Activated CD4-positive, alpha-beta memory T cell treated with anti-CD3 and anti-CD28 coated beads for 36 hours (primary cell): ENCODE data around the gene PAFAH1B2. TPM values are rescaled to one million over a fixed set of nuclear protein-coding genes. Genes with fewer than 3 reads are reported as not detected.
A peak's percentile ranks its signal among the peaks of the same experiment; 100 is the strongest.

Experiments used
- CTCF ChIA-PET: fragments of 350-600 bp; sonication (Branson Sonifier 250); formaldehyde crosslinking; loops from one replicate; lab custom pipeline; 2021; ENCODE audit warnings: antibody characterized with exemption, inconsistent platforms; lab: Charles Lee
- POLR2A ChIA-PET: fragments of 350-600 bp; sonication (Branson Sonifier 250); formaldehyde crosslinking; loops from one replicate; lab custom pipeline; 2021; ENCODE audit warnings: antibody characterized with exemption; lab: Charles Lee
- DNase-seq: peaks from one replicate; pipeline ENCODE4 v3.0.0-alpha.2; 2020
- H3K27ac Mint-ChIP-seq: one replicate; pipeline ENCODE4 v1.8.0; 2021; ENCODE audit warnings: mixed read lengths
- H3K27me3 Mint-ChIP-seq: one replicate; pipeline ENCODE4 v1.8.0; 2021; ENCODE audit warnings: mixed read lengths
- H3K36me3 Mint-ChIP-seq: one replicate; pipeline ENCODE4 v1.8.0; 2021; ENCODE audit warnings: mixed read lengths
- H3K4me1 Mint-ChIP-seq: one replicate; pipeline ENCODE4 v1.8.0; 2021; ENCODE audit warnings: low read depth, mixed read lengths
- H3K4me3 Mint-ChIP-seq: one replicate; pipeline ENCODE4 v1.8.0; 2021; ENCODE audit warnings: mild to moderate bottlenecking, mixed read lengths
- H3K9me3 Mint-ChIP-seq: one replicate; pipeline ENCODE4 v1.8.0; 2021; ENCODE audit warnings: mixed read lengths
- intact Hi-C: fragments of 100-400 bp; cut with micrococcal nuclease; formaldehyde crosslinking; loops from one replicate; pipeline ENCODE4 v1.15.1; 2023
- total RNA-seq, 2 experiments: library from RNA; stranded (reverse); gene quantifications; one replicate each; pipeline ENCODE4 v1.2.3, GENCODE V29; 2021

PAFAH1B2 gene
- total RNA-seq, 2 experiments from 2014 or later: 61.3 to 61.5 TPM

DNA sequence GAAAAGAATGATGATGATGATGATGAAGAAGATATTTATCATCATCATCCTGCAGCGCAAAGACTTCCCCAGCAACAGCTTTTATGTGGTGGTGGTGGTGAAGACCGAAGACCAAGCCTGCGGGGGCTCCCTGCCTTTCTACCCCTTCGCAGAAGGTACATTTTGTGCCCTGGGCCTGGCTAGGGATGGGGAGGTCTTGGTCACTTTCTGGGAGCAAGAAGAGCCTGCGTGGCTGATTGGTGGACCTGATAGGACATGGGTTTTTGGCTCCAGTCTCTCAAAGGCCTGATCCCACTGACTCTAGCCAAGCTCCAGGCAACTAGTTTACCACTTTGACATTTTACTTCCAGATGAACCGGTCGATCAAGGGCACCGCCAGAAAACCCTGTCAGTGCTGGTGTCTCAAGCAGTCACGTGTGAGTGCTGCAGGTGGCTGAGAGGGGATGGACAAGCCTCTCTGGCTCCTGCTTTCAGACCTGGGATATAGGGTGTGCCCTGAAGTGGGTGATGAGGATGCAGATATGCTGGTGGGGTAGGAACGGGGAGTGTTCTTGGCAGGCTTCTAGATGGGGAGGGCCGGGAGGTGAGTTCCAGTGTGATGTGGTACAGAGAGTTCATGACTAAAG lies 39.8 kb downstream of the PAFAH1B2 start:
- Mint-ChIP-seq H3K4me1 (peaks cover 20% of the 10 kb centered on the region), H3K27ac (no peak overlapping the region), H3K27me3 (no peaks in the 10 kb centered on the region), H3K36me3 (peaks cover 1% of the 10 kb centered on the region), H3K9me3 (no peaks in the 10 kb centered on the region), H3K4me3 (no peak overlapping the region)
- ChIA-PET CTCF (interaction anchor here (0.7 kb wide), 1 partner anchor 27 kb away, joined by 3 read pairs; no protein-coding TSS in a partner anchor), POLR2A (no interaction called here)
- intact Hi-C loops: no loop called here
- DNase-seq: peak; percentile 6

DNA sequence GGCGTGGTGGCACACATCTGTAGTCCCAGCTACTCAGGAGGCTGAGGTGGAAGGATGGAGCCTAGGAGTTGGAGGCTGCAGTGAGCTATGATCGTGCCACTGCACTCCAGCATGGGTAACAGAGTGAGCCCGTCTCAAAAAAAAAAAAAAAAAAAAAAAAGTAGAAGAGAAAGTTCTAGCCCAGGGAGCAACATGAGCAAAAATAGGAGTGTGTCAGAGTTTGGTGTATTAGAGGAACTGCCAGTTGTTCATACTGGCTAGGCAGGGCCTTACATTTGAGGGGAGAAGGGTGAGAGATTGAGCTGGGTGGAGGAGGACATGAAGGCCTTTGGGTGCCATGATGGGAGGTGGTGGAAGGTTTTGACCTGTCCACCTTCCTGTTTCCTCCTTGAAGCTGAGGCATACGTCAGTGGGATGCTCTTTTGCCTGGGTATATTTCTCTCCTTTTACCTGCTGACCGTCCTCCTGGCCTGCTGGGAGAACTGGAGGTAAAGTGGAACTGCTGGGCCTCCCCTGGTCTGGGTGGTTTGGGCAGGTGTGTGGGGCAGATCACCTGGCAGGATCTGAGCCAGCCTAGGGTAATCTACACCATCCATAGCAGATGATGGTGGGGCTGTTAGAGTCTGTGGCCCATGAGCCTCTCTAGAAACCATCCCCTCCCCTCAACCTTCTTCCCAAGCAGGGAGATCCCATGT lies 41.8 kb downstream of the PAFAH1B2 start:
- H3K9me3 Mint-ChIP-seq: no peaks in the 10 kb centered on the region
- H3K36me3 Mint-ChIP-seq: peaks cover 1% of the 10 kb centered on the region
- no peak overlapping the region for H3K4me3 Mint-ChIP-seq
- intact Hi-C loops: no loop called here
- DNase-seq: peak; percentile 2
- ChIA-PET POLR2A (interaction anchor here (0.6 kb wide), 1 partner anchor 182 kb away, joined by 3 read pairs; no protein-coding TSS in a partner anchor), CTCF (no interaction called here)
- H3K27me3 Mint-ChIP-seq: no peaks in the 10 kb centered on the region
- peak overlapping the region; percentile 6 for H3K27ac Mint-ChIP-seq
- peaks cover 5% of the 10 kb centered on the region for H3K4me1 Mint-ChIP-seq

DNA sequence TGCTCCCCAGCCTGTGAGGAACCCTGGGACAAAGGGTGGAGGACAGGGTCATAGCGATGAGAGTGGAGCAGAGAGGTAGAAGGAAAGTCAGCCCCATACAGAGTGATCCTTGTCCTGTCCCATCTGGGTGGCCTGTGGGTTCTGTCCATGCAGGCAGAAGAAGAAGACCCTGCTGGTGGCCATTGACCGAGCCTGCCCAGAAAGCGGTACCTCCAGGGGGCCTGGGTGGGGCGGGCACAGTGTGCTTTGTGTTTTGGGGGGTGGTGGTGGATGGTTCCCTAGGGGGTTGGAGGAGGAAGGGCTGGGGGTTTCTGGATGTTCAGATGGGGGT lies 42.3 kb downstream of the PAFAH1B2 start:
- Mint-ChIP-seq H3K27me3 (no peaks in the 10 kb centered on the region), H3K4me1 (no peaks in the 10 kb centered on the region), H3K9me3 (no peaks in the 10 kb centered on the region), H3K4me3 (no peak overlapping the region), H3K27ac (peak overlapping the region; percentile 6), H3K36me3 (peaks cover 1% of the 10 kb centered on the region)
- DNase-seq: peak; percentile 4
- ChIA-PET CTCF (no interaction called here), POLR2A (no interaction called here)
- intact Hi-C loops: no loop called here

DNA sequence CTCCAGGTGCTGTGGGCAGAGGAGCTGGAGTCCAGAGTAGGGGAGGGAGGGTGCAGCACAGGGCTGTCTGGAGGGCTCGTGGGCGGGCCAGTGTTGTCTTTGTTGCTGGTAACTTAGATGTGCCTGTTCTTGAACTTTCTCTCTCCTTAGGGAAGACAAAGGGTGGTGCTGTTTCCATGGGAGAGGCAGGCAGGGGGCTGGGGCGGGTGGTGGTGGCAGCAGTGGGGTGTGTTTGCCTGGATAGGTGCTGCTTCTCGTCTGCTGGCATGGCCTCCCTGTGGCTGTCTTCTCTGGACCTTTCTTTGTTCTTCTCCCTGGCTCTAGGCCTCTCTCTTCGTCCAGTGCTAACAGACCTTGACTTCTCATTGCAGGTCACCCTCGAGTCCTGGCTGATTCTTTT lies 42.9 kb downstream of the PAFAH1B2 start:
- DNase-seq: no peak
- Mint-ChIP-seq H3K9me3 (no peaks in the 10 kb centered on the region), H3K4me1 (no peaks in the 10 kb centered on the region), H3K27me3 (no peaks in the 10 kb centered on the region), H3K36me3 (peaks cover 1% of the 10 kb centered on the region), H3K27ac (no peak overlapping the region), H3K4me3 (no peak overlapping the region)
- CTCF ChIA-PET: no interaction called here
- intact Hi-C loops: no loop called here
- POLR2A ChIA-PET: no interaction called here

- H3K4me3 Mint-ChIP-seq: no peak overlapping the region
- POLR2A ChIA-PET: no interaction called here
- peak; percentile 8 for DNase-seq
- no peak overlapping the region for H3K27ac Mint-ChIP-seq
- H3K36me3 Mint-ChIP-seq: peaks cover 1% of the 10 kb centered on the region
- no peaks in the 10 kb centered on the region for H3K9me3 Mint-ChIP-seq
- no peaks in the 10 kb centered on the region for H3K4me1 Mint-ChIP-seq
- CTCF ChIA-PET: no interaction called here
- intact Hi-C loops: no loop called here
- no peaks in the 10 kb centered on the region for H3K27me3 Mint-ChIP-seq
Observed at GRCh38 chr11:117187428-117187798, 43.3 kb downstream of the PAFAH1B2 start.

DNA sequence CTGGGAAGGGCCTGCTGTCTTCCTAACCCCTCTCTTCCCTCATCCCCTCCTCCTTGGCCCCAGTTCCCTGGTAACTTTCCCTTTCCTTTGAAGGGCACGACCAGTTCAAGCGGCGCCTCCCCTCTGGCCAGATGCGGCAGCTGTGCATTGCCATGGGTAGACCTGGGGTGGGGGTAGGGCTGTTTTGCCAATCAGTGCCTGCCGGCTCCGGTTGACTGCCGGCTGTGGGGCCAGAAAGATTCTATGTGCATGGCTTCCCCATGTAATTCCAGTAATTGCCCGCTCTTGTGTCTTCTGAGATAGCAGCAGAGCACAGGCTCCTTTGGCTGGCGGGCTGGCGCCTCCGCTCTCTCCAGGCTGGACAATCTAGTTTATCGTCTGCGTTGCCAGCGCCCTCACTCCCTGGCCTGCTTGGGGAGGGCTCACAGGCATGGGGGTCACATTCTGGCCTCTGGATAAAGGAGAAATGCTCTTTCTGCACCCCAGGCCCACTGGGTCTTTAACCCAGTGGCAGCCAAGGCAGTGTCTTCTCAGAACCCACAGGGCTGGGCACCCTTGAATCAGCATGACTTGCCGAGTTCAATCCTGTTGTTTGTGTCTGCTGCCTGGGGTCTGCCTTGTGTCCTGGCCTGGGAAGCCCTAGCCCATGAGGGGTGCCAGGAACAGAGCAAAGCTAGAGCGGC lies 43.9 kb downstream of the PAFAH1B2 start:
- Mint-ChIP-seq H3K4me3 (no peak overlapping the region), H3K36me3 (peaks cover 1% of the 10 kb centered on the region), H3K27me3 (no peaks in the 10 kb centered on the region), H3K4me1 (no peaks in the 10 kb centered on the region), H3K9me3 (no peaks in the 10 kb centered on the region), H3K27ac (no peak overlapping the region)
- intact Hi-C loops: no loop called here
- ChIA-PET POLR2A (no interaction called here), CTCF (interaction anchor here (0.9 kb wide), 1 partner anchor 39 kb away, joined by 3 read pairs; no protein-coding TSS in a partner anchor)
- DNase-seq: peak; percentile 6

DNA sequence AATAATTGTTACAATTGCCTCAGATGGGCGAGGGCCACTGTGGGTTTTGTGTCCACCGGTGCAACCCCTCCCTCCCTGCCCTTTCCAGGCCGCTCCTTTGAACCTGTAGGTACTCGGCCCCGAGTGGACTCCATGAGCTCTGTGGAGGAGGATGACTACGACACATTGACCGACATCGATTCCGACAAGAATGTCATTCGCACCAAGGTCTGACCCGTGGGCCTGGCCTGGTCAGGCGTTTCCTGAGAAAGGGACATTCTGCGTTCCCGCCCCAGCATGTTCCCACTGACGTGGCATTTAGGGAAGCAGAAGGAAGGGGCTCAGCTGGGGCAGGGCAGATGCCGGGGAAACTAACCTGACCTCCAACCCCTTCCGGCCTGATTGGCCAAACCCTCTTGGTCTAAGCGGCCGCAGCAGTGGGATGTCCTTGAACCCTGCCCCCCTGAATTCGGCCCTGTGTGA lies 44.6 kb downstream of the PAFAH1B2 start:
- POLR2A ChIA-PET: no interaction called here
- intact Hi-C loops: no loop called here
- Mint-ChIP-seq H3K4me3 (no peak overlapping the region), H3K4me1 (no peaks in the 10 kb centered on the region), H3K9me3 (no peaks in the 10 kb centered on the region), H3K27me3 (no peaks in the 10 kb centered on the region), H3K36me3 (peaks cover 1% of the 10 kb centered on the region), H3K27ac (no peak overlapping the region)
- CTCF ChIA-PET: interaction anchor here (0.9 kb wide), 1 partner anchor 39 kb away, joined by 3 read pairs; no protein-coding TSS in a partner anchor
- no peak for DNase-seq

DNA sequence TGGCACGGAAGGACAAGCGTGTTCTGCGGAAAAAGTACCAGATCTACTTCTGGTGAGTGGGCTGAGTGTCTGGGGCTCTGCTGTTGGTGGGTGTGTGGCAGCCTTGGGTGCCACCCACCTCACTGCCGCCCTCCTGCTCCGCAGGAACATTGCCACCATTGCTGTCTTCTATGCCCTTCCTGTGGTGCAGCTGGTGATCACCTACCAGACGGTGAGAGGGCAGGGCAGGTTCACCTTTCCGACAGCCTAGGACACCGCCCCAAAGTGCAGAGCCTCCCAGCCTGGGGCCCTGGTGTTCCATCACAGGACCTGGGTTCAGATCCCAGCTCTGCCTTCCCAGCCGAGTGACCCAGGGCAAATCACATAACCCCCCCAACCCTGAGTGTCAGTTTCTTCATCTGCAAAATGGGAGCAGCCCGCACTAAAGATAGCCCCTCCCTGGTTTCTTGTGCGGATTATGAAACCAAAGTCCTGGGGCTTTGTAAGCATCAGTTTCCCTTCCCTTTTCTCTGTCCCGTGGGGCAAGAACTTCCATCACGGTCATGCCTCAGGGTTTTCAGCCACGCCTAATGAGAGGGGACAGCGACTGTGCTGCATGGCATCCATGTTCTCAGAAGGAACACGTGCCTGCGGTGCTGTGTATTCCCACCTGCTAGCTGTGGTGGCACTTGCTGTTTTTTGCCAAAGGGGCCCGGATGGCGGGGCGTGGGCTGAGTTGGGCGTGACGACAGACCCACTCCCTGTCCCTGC lies 45.3 kb downstream of the PAFAH1B2 start:
- ChIA-PET CTCF (interaction anchor here (1.5 kb wide), 1 partner anchor 9 kb away, joined by 5 read pairs; no protein-coding TSS in a partner anchor), POLR2A (no interaction called here)
- intact Hi-C loops: no loop called here
- no peaks in the 10 kb centered on the region for H3K27me3 Mint-ChIP-seq
- H3K4me1 Mint-ChIP-seq: no peaks in the 10 kb centered on the region
- no peak overlapping the region for H3K4me3 Mint-ChIP-seq
- no peak for DNase-seq
- H3K27ac Mint-ChIP-seq: no peak overlapping the region
- H3K36me3 Mint-ChIP-seq: peaks cover 1% of the 10 kb centered on the region
- no peaks in the 10 kb centered on the region for H3K9me3 Mint-ChIP-seq

GRCh38 chr11:117189941-117190544 lies 46.0 kb downstream of the PAFAH1B2 start:
- Mint-ChIP-seq H3K27ac (no peak overlapping the region), H3K36me3 (peaks cover 1% of the 10 kb centered on the region), H3K4me3 (no peak overlapping the region), H3K27me3 (no peaks in the 10 kb centered on the region), H3K9me3 (no peaks in the 10 kb centered on the region), H3K4me1 (no peaks in the 10 kb centered on the region)
- CTCF ChIA-PET: interaction anchor here (1.5 kb wide), 1 partner anchor 10 kb away, joined by 5 read pairs; no protein-coding TSS in a partner anchor
- no peak for DNase-seq
- POLR2A ChIA-PET: no interaction called here
- intact Hi-C loops: no loop called here

- CTCF ChIA-PET: interaction anchor here (1.2 kb wide), 1 partner anchor 11 kb away, joined by 3 read pairs; no protein-coding TSS in a partner anchor
- Mint-ChIP-seq H3K36me3 (no peaks in the 10 kb centered on the region), H3K27me3 (no peaks in the 10 kb centered on the region), H3K4me1 (no peaks in the 10 kb centered on the region), H3K4me3 (no peak overlapping the region), H3K27ac (no peak overlapping the region), H3K9me3 (no peaks in the 10 kb centered on the region)
- no peak for DNase-seq
- POLR2A ChIA-PET: no interaction called here
- intact Hi-C loops: no loop called here
Observed at GRCh38 chr11:117191680-117192400, 47.8 kb downstream of the PAFAH1B2 start.

GRCh38 chr11:117192401-117192875 lies 48.4 kb downstream of the PAFAH1B2 start:
- ChIA-PET CTCF (interaction anchor here (1.2 kb wide), 1 partner anchor 12 kb away, joined by 3 read pairs; no protein-coding TSS in a partner anchor), POLR2A (no interaction called here)
- Mint-ChIP-seq H3K27me3 (no peaks in the 10 kb centered on the region), H3K4me1 (no peaks in the 10 kb centered on the region), H3K4me3 (no peak overlapping the region), H3K36me3 (no peaks in the 10 kb centered on the region), H3K9me3 (no peaks in the 10 kb centered on the region), H3K27ac (no peak overlapping the region)
- intact Hi-C loops: no loop called here
- DNase-seq: no peak
